ENCODE results near the gene SLC25A29.

The SLC25A29 gene

DNA sequence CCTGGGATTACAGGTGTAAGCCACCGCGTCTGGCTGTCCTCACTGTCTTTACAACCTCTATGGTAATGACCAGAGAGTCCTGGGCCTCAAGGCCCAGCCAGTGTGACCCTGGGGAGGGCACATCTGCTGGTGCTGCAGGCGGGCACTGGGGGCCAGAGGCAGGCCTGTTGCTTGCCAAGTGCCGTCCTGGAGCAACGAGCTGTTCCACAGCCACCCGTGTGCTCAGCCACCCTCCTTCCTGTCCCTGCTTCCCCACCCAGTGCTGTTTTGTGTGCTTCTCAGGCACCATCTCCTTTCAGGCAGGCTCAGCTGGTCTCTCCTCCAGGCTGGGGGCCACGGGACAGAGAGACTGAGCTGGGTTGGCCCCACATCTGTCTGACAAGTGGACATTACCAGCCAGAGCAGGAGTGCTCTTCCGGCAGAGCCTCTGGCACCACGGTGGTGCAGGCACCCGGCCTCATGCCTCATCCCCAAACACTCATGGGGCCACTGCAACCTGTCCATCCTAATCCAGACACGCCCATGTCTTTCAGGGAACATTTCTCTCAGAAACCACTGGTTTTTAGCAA lies 25.9 kb upstream of the SLC25A29 start:
- DNase-seq (ENCODE audit: low read depth) = no peak

DNA sequence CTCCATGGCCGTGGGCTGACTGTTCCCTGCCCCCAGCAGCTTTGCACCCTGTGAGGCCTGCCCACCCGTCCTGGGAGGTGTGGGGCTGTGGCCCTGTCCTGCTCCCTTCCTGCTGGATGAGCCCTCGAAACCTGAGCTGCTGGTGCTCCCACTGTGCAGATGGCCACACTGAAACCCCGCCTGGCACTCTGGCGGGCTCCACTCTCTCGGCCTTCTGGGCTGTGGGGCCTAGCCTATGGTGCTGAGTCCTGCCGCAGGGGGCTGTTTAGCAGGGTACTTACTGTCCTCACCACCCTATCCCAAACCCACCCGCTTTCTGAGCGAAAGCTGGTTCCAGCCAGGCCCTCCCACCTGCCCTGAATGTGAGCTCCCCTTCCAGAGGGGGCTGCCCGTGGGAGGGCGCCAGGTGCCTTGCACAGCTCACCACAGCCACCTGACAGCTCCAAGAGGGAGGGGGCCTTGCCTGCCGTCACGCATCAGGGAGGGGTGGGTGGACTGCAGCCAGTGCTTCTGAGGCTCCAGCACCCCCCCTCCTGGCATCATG lies 24.2 kb upstream of the SLC25A29 start:
- DNase-seq (ENCODE audit: low read depth) = no peak

DNA sequence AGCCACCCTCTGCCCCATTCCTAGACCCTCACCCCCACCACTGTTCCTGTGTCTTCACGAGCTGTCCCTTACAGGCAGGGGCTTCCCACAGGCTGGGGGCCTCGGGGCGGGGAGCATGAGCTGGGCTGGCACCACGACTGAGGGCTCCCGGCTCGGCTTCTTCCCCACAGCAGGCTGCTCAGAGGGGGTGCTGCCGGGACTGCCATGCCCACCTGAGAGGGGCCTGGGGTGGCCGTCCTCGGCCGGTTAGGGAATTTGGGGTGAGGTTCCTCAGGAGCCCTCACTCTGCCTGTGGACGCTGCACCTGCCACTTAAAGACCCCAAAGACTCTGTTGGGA lies 23.7 kb upstream of the SLC25A29 start:
- no peak for DNase-seq (ENCODE audit: low read depth)

DNA sequence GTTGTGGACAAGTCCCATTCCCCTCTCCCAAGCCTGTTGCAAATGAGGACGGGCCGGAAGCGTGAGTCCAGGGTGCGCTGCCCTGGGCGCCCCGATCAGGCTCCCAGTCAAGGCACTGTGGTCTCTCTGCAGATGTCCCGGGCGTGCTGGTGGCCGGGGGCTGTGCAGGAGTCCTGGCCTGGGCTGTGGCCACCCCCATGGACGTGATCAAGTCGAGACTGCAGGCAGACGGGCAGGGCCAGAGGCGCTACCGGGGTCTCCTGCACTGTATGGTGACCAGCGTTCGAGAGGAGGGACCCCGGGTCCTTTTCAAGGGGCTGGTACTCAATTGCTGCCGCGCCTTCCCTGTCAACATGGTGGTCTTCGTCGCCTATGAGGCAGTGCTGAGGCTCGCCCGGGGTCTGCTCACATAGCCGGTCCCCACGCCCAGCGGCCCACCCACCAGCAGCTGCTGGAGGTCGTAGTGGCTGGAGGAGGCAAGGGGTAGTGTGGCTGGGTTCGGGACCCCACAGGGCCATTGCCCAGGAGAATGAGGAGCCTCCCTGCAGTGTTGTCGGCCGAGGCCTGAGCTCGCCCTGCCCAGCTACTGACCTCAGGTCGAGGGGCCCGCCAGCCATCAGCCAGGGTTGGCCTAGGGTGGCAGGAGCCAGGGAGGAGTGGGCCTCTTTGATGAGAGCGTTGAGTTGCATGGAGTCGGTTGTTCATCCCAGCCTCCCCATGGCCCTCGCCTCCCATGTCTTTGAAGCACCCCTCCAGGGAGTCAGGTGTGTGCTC lies 23.2 kb upstream of the SLC25A29 start:
- no peak for DNase-seq (ENCODE audit: low read depth)

DNA sequence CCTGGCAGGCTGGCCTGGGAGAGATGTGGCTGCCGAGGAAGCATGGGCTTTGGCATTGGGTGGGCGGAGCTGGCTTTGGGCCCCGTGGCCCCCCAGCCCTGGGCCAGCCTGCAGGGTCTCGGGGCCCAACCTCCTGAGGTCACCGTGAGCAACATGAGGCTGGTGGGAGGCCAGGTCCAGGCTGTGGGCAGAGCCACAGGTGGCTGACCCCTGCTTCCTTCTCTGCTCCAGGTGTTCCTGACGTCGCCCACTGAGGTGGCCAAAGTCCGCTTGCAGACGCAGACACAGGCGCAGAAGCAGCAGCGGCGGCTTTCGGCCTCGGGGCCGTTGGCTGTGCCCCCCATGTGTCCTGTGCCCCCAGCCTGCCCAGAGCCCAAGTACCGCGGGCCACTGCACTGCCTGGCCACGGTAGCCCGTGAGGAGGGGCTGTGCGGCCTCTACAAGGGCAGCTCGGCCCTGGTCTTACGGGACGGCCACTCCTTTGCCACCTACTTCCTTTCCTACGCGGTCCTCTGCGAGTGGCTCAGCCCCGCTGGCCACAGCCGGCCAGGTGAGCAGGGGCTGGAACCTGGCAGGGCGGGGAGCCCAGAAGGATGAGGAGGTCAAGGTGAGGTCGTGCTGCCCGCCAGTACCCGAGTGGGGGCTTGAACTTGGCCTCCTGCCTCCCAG lies 22.4 kb upstream of the SLC25A29 start:
- no peak for DNase-seq (ENCODE audit: low read depth)

DNA sequence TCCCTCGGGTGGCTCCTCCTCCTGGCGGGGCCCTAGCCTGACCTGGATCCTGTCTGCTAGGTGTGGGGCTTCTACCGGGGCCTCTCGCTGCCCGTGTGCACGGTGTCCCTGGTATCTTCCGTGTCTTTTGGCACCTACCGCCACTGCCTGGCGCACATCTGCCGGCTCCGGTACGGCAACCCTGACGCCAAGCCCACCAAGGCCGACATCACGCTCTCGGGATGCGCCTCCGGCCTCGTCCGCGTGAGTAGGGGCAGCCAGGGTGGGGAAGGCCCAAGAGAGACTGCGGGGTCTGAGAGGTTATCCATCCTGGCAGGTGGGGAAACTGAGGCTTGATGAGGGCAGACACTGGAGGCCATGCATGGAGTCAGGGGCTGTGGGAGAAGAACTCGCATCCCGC lies 20.9 kb upstream of the SLC25A29 start:
- no peak for DNase-seq (ENCODE audit: low read depth)

DNA sequence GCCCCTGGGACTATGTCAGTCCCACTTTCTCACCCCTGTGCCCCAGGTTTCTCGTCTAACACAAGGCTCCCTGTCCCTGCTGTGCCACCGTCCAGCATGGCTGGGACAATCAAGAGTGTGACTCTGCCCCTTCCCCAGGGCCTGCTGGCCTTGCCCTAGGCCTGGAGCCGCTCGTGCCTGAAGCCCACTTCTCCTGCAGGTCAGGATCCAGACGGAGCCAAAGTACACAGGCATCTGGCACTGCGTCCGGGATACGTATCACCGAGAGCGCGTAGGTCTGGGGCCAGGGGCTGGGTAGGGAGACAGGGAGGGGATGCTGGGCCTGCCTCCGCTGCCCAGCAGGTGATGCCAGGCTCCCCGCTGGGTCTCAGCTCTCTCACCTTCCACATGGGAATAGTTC lies 19.7 kb upstream of the SLC25A29 start:
- DNase-seq (ENCODE audit: low read depth) = no peak

DNA sequence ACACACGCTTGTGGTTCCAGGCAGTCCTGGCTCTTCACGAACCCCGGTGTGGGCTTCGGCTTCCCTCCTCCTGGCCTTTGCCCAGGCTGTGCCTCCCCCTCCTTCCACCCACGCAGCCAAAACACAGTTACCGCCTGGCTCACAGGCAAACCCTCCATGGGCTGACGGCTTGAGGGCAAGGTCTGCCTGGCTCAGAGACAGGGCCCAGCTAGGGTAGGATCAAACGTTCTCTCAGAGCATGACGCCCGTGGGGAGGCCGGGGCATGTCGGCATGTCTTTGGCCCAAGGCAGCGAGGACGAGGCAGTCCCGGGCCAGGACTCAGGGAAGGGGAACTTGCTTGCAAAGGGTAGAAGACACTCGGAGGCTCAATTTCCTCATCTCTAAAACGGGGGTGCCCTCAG lies 19.0 kb upstream of the SLC25A29 start:
- no peak for DNase-seq (ENCODE audit: low read depth)

DNA sequence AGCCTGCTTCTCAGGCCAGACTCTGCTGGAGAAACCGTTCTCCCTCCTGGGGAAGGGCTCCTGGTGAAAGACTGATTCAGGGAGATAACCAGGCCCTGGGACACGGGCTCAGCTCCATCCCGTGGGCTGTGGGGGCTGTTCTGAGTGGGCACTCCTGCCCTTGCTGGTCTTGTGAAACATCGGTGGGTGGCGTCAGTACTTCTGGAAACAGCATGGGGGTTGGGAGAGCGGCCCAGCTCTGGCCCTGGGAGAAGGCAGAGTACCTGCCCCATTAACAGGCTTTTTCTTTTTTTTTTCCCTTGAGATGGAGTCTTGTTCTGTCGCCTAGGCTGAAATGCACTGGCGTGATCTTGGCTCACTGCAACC lies 17.7 kb upstream of the SLC25A29 start:
- no peak for DNase-seq (ENCODE audit: low read depth)

DNA sequence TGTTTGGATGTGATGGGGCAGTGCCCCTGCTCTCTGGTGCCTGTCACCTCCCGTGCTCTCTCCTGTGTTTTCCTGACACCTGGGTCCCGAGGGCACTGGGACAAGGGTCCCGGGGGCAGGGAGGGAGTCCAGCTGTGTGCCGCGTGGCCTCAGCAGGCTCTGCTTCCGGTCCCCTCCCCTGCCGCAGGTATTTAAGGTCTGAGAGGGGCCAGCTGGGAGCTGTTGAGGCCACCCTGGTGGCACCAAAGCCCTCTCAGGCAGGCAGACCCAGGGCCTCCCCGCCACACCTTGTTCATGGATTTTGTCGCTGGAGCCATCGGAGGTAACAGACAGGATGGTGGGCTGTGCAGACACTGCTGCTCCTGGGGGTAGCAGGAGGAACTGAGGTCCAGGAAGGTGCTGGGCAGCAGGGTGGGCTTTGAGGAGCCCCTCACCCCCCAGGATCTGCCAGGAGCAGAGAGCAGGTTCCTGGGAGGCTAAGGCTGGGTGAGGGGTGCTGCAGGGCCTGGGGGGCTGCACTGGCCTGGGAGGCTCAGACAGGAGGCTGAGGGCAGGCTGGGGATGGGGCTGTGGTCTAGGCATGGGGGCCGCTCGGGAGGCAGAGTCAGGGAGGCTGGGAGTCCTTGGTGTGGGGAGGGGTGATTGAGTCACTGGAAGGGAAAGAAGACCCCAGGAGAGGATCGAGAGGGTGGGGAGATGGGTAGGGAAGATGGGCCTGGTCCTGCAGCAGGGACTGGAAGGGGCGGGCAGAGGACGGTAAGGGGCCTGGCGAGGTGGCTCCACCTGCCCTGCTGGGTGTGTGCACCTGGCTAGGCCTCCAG lies 17.1 kb upstream of the SLC25A29 start, which contains the start of gene SLC25A47:
Gene SLC25A47, plus strand, starts transcription at position 219 of the 821 bp plus-strand sequence. Its CDS starts 76 bp downstream, at position 295.
- DNase-seq (ENCODE audit: low read depth) = no peak

DNA sequence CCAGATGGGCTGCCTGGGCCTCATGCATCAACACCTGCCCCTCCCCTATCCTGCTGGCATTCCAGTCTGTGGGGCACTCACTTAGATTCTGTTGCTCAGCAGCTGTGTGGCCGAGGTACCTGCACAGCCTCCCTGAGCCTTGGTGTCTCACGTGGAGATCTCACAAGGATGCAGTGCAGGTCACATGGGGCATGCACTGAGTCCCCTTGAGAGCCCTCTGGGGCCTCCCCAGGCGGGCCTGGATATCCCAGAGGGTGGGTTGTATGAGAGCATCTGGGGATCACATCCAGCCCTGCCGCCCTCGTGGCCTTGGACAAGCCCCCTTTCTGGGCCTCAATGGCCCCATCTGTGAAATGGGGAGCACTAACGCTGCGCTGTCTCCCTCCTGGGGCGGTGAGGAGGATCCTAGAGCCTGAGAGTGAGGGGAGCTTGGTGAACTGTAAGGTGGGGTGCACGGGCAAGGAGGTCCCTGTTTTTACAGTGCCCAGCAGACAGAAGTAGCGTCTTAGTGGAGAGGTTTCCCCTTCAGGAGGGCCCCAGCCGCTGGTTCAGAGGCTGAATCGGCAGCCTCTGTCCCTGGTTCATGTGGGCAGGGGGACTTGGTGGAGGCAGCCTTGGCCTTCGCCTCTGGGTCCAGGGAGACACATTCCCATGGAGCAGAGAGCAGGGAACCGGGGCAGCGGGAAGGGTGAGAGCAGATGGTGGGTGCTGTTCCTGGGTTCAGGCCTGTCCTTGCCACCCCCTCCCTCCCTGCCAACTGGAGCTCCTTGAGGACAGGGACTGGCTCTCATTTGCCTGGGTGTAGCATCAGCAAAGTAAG lies 16.1 kb upstream of the SLC25A29 start:
- no peak for DNase-seq (ENCODE audit: low read depth)

DNA sequence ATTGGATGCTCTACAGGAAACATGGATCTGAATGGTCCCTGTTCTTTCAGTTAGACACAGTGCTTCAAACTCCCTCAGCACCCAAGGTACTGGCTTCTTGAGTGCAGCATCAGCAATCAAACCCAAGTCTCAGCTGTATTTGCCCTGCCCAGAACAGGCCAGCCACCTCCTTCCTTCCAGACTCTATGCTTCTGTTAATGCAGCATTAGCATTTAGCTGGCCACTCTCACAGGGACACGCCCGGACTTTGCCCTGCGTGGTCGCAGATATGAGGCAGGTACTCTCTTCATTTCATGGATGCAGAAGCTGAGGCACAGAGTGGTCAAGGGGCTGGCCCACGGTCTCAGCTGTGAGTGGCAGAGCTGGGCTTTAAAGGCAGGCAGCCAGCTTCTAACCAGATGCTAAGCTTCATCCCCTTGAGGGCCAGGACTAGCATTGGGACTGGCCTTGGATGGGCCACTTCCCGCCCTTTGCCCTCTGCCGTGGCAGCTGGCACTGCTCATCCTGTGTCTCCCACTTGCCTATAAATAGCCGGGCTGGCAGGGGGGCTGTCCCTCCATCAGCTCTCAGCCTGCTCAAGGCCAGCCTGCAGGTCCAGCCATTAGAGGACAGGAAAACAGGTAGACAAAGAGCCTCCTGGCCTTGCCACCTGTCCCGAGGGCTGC lies 15.4 kb upstream of the SLC25A29 start:
- DNase-seq (ENCODE audit: low read depth) = no peak

DNA sequence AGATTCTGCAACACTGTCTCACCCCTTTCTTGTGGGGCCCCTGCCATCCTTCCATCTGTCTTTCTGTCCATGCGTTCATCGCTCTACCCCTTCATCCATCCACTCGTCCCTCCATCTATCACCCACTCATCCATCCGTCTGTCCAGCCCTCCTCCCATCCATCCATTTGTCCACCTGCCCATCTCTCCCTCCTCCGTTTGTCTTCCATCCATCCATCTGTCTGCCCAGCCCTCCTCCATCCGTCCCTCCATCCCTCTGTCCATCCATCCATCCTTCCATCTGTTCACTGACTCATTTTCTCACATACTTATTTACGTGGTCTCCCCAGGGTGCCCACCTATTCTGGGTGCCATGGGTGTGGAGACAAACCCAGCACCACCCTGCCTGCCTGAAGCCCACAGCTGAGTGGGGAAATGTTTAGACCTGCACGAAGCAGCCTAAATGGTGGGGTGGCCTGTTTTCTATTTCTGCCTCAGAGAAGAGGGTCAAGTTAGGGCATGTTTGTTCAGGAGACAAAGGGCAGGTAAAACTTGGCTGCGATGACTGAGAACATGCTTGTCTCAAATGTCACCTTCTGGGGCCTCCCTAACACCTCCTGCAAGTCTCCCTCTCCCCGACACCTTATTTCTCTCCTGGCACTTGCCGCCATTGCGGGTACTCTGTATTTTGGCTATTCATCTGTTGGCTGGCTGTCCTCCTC lies 14.1 kb upstream of the SLC25A29 start:
- DNase-seq (ENCODE audit: low read depth) = no peak

DNA sequence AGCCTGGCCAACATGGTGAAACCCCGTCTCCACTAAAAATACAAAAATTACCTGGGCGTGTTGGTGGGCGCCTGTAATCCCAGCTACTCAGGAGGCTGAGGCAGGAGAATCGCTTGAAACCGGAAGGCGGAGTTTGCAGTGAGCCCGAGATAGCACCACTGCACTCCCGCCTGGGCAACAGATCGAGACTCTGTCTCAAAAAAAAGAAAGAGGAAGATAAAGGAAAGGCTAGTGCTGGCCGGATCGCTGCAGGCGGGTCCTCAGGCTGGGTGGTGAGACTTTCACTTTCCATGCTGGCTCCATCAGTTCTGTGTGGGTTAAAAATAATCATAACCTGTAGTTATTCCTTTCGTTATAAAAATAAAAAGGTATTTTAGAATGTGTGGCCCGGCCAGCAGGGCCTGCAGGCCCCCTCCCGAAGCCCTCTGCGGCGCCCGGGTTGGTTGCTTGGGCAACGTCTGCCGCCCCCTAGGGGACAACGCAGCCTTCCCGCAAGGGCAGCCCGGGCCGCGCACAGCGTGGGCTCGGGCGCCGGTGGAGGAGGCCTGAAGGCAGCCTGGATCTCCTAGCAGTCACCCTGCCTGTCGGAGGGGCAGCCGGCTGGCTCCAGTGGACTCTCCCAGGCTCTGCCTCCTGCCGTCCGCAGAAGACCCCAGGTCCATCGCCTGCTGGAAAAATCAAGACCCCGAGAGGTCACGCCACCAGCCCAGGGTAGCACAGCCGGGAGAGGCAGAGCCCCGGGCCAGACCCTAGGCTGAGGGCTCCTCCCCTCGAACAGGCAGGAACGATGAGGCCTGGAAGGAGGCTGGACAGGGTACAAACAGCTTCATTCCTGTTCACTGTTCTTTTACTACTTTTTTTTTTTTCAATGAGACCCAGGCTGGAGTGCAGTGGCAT lies 11.9 kb upstream of the SLC25A29 start:
- no peak for DNase-seq (ENCODE audit: low read depth)

DNA sequence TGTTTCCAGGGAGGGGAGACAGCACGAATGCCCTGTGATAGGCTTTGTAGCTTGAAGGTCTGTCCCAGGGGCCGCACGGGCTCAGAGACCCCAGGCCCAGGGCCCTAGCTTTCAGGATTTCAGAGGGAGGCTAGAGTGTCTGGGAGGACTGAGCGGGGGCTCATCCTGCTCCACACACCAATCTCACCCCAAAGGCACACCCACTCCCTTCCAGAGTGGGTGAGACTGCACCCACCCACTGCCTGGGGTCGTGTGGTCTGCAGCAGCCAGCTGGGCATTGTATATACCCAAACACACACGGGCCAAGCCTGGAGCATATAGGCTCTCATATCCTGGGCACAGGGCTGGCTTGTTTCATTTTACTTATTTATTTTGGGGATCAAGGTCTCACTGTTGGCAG lies 11.1 kb upstream of the SLC25A29 start:
- DNase-seq (ENCODE audit: low read depth) = no peak

DNA sequence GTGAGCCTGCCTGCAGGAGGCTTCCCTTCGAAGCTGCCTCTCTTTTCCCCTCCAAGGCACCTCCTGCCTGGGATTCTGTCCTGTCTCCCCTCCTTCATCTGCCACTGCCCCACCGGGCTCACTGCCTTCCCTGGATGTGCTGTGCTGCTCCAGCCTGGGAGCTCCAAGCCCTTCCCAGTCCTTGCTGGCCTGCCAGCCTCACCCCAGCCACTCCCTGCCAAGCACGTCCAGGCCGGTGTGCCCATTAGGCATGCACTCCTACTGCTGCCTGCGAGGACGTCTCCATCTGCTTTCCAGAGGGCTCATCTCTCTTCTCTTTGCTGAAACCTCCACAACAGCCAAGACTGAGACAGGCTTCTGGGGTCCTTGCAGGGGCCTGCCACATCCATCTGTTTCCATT lies 8.5 kb upstream of the SLC25A29 start:
- DNase-seq (ENCODE audit: low read depth) = no peak

DNA sequence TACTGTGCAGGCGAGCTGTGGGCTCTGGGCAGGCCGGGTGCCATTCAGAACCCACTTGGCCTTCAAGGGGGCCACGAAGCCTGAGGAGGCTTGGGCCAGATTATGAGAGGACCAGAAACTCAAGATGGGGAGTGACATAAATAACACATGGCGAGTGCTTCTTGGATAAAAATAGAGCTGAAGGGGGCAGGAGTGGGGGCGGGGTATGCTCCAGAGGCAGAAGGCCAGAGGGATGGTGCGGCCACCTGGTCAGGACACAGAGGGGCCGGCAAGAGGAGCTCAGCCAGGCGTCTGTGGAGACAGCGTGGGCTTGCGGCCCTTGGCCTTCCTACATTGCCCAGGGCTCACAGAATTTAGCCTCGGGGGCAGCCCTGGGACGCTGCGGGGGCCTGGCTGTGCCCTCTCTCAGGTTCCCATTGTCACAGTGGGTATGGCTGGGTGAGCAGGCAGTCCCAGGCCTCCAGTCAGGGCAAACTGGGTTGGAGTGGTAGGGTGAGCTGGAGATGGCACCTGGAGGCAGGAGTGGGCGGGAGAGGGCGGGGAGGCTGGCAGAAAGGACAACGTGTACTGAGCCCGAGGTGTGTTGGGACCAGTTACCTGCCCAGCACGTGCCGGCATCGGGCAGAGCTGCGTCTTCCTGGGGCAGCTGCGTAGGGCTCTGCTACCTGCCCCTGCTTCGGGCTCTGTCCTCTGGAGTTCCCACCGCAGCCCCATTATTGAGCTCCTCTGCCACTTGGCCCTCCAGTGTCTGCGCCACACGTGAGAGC lies 7.4 kb upstream of the SLC25A29 start:
- DNase-seq (ENCODE audit: low read depth) = no peak

DNA sequence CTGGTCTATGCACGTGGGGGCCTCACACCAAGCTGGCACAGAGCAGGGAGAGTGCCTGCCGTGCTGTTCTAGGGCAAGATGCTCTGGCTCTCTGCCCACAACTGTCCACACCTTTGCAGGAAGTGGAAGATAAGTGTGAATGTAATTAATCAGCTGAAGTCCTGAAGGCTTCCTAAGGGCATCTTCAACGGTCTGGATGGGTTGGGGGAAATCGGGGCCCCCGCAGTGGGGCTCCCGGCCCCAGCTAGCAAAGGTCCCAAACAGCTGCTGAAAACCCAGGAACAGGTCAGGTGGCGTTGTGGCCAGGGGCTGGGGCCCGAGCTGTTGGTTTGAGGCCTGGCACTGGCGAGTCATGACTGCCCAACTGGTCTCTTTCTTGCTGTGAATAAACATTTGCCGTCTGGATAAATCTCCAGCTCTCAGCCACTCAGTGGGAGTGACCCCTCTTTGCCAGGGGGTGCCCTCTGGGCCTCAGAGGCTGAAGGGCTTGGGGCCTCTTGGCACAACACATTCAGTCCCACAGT lies 6.7 kb upstream of the SLC25A29 start:
- no peak for DNase-seq (ENCODE audit: low read depth)

Measured in non-pigmented ciliary epithelial cell (primary cell).